AML-193 (cell line): Measurements from ENCODE around the gene CD164L2.

Source experiments
- DNase-seq, 2 experiments: peaks; one replicate each; lab custom pipeline; 2025; lab: John Stamatoyannopoulos, UW

The CD164L2 gene

GRCh38 chr1:27405074-27405473, 21.9 kb upstream of the CD164L2 start:
- no peak for DNase-seq

GRCh38 chr1:27403931-27404330, 20.8 kb upstream of the CD164L2 start:
- DNase-seq: no peak

- DNase-seq: peak in 1 of 2 experiments; percentile 14
Measured at GRCh38 chr1:27403065-27403726, 20.1 kb upstream of the CD164L2 start.

- DNase-seq: no peak
Measured at GRCh38 chr1:27402349-27402754, 19.2 kb upstream of the CD164L2 start.

- no peak for DNase-seq
Measured at GRCh38 chr1:27400963-27401341, 17.8 kb upstream of the CD164L2 start.

GRCh38 chr1:27400082-27400962, 17.2 kb upstream of the CD164L2 start:
- DNase-seq: no peak

GRCh38 chr1:27399251-27400025, 16.3 kb upstream of the CD164L2 start:
- no peak for DNase-seq

- DNase-seq: no peak
Measured at GRCh38 chr1:27398405-27399149, 15.4 kb upstream of the CD164L2 start.

GRCh38 chr1:27397749-27398148, 14.6 kb upstream of the CD164L2 start:
- DNase-seq: no peak

GRCh38 chr1:27397110-27397509, 14.0 kb upstream of the CD164L2 start:
- DNase-seq: no peak

GRCh38 chr1:27395441-27396195, 12.5 kb upstream of the CD164L2 start:
- peak; percentile 62 to 85 for DNase-seq

- no peak for DNase-seq
Measured at GRCh38 chr1:27394925-27395324, 11.8 kb upstream of the CD164L2 start.

GRCh38 chr1:27394282-27394658, 11.1 kb upstream of the CD164L2 start:
- DNase-seq: no peak

GRCh38 chr1:27393641-27394281, 10.6 kb upstream of the CD164L2 start:
- DNase-seq: no peak

GRCh38 chr1:27392778-27393635, 9.9 kb upstream of the CD164L2 start:
- no peak for DNase-seq

GRCh38 chr1:27392096-27392777, 9.1 kb upstream of the CD164L2 start, which contains the start of gene GPR3:
Gene GPR3, plus strand, starts transcription at chr1:27392622. Its CDS starts 1,177 bp downstream, at chr1:27393799.
- DNase-seq: peak; percentile 77 to 88

GRCh38 chr1:27391511-27392095, 8.5 kb upstream of the CD164L2 start:
- no peak for DNase-seq

- DNase-seq: peak; percentile 32 to 38
Measured at GRCh38 chr1:27388337-27389005, 5.3 kb upstream of the CD164L2 start.
